ENCODE measurements around the gene ROMO1.

DNA sequence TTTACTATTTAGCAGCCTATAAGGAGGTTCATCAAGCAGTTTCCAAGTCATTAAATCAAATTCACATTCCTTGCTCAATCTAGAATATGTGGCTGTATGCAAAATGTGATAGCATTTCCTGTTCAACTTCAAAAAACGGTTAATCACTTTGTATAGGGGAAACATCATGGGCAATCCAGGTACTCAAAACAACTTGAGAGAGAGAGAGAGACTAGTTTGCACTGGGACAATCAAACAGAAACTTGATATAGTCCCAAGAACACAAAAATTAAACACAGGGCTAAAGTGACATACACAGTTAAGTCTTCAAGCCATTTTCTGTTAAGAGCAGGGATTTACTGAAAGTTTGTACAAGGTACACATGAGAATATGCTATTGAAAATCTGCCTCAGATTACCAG lies 41.9 kb upstream of the ROMO1 start:
- no peak for TF ChIP-seq POLR2A (IDR thresholded peaks at IDR 0.05)
- TF ChIP-seq, protein P1, sequence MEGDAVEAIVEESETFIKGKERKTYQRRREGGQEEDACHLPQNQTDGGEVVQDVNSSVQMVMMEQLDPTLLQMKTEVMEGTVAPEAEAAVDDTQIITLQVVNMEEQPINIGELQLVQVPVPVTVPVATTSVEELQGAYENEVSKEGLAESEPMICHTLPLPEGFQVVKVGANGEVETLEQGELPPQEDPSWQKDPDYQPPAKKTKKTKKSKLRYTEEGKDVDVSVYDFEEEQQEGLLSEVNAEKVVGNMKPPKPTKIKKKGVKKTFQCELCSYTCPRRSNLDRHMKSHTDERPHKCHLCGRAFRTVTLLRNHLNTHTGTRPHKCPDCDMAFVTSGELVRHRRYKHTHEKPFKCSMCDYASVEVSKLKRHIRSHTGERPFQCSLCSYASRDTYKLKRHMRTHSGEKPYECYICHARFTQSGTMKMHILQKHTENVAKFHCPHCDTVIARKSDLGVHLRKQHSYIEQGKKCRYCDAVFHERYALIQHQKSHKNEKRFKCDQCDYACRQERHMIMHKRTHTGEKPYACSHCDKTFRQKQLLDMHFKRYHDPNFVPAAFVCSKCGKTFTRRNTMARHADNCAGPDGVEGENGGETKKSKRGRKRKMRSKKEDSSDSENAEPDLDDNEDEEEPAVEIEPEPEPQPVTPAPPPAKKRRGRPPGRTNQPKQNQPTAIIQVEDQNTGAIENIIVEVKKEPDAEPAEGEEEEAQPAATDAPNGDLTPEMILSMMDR (IDR thresholded peaks at IDR 0.05) = no peak
